OCI-LY3 (cell line): ENCODE data around the gene ARID3A.

Experiments
- EZH2phosphoT487 ChIP-seq: fragments of 200-600 bp; shearing (Covaris generic); IDR thresholded peaks from 2 replicates; pipeline ENCODE4 v1.6.1; 2018; ENCODE audit warnings: antibody characterized with exemption, mixed run types, low read depth
- TF ChIP-seq, protein P1 (sequence below): fragments of 200-600, 300-600 bp; sonication (generic); IDR thresholded peaks from 2 replicates; pipeline ENCODE4 v1.5.1; 2014; ENCODE audit warnings: antibody characterized with exemption, low read length, low read depth

DNA sequence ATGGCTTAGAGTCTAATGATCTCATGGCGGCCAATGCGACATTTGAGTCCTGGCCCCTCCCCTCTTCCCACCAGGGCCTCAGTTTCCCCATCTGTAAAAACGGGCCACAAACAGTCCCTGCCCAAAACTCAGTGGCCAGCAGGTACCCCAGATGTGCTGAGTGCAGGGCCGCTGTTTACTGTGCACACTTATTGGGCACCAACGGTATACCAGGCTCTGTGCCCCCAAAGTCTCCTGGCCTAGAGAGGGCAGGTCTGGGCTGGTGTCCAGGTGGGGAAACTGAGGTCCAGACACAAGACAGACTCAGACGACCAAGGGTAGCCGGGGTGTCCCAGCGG is 34.7 kb downstream of the ARID3A start:
- TF ChIP-seq, protein P1, sequence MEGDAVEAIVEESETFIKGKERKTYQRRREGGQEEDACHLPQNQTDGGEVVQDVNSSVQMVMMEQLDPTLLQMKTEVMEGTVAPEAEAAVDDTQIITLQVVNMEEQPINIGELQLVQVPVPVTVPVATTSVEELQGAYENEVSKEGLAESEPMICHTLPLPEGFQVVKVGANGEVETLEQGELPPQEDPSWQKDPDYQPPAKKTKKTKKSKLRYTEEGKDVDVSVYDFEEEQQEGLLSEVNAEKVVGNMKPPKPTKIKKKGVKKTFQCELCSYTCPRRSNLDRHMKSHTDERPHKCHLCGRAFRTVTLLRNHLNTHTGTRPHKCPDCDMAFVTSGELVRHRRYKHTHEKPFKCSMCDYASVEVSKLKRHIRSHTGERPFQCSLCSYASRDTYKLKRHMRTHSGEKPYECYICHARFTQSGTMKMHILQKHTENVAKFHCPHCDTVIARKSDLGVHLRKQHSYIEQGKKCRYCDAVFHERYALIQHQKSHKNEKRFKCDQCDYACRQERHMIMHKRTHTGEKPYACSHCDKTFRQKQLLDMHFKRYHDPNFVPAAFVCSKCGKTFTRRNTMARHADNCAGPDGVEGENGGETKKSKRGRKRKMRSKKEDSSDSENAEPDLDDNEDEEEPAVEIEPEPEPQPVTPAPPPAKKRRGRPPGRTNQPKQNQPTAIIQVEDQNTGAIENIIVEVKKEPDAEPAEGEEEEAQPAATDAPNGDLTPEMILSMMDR: no peak
- TF ChIP-seq EZH2phosphoT487: no peak
